AG04449 (cell line): Measurements from ENCODE around the gene CST3.
A peak's percentile ranks its signal among the peaks of the same experiment; 100 is the strongest.
"Not testable (repeated sequence)": the region's sequence is repeated elsewhere in the genome, so short reads cannot be mapped to it uniquely, and the experiment has no call there.

Experiments used
- CTCF ChIA-PET: fragments of 350-600 bp; formaldehyde crosslinking; extraction: SDS; loops from one replicate; lab custom pipeline; 2021; ENCODE audit warnings: antibody characterized with exemption; lab: Yijun Ruan, JAX
- POLR2A ChIA-PET: fragments of 400-600, 350-600 bp; formaldehyde crosslinking; extraction: SDS; loops from one replicate; lab custom pipeline; 2020; ENCODE audit warnings: antibody characterized with exemption, inconsistent platforms; lab: Yijun Ruan, JAX
- DNase-seq: peaks from one replicate; pipeline ENCODE4 v3.0.0-alpha.2; 2010; ENCODE audit warnings: low read depth, low spot score
- H3K4me3 ChIP-seq: 2 replicates; pipeline ENCODE4 v1.5.1; 2011; ENCODE audit warnings: low read depth, mild to moderate bottlenecking, control low read depth, low read length
- TF ChIP-seq, protein P1 (sequence below): IDR thresholded peaks from one replicate; pipeline ENCODE4 v1.5.1; 2011; ENCODE audit warnings: mild to moderate bottlenecking, moderate library complexity, low read length, control low read depth, inconsistent platforms; ENCODE audit not compliant: insufficient read depth; ENCODE audit errors: missing control alignments

CST3 gene

GRCh38 chr20:23637282-23638221 is at the start of gene CST3:
CST3 (minus strand) TSS chr20:23637955; CDS start chr20:23637862, 93 bp downstream.
- ChIA-PET POLR2A (interaction anchor here (0.5 to 1.7 kb wide), 6 partner anchors 8 to 288 kb away, joined by 3 to 11 read pairs (median 4); no protein-coding TSS in a partner anchor), CTCF (interaction anchor here (1.4 kb wide), 1 partner anchor 195 kb away, joined by 8 read pairs; no protein-coding TSS in a partner anchor)
- peak within 1 kb of the TSS; percentile 80 for H3K4me3 ChIP-seq
- peak; percentile 9 for DNase-seq
- TF ChIP-seq, protein P1, sequence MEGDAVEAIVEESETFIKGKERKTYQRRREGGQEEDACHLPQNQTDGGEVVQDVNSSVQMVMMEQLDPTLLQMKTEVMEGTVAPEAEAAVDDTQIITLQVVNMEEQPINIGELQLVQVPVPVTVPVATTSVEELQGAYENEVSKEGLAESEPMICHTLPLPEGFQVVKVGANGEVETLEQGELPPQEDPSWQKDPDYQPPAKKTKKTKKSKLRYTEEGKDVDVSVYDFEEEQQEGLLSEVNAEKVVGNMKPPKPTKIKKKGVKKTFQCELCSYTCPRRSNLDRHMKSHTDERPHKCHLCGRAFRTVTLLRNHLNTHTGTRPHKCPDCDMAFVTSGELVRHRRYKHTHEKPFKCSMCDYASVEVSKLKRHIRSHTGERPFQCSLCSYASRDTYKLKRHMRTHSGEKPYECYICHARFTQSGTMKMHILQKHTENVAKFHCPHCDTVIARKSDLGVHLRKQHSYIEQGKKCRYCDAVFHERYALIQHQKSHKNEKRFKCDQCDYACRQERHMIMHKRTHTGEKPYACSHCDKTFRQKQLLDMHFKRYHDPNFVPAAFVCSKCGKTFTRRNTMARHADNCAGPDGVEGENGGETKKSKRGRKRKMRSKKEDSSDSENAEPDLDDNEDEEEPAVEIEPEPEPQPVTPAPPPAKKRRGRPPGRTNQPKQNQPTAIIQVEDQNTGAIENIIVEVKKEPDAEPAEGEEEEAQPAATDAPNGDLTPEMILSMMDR: no peak

- POLR2A ChIA-PET: no interaction called here
- DNase-seq: no peak
- TF ChIP-seq, protein P1: no peak
- CTCF ChIA-PET: no interaction called here
- no peak overlapping the region for H3K4me3 ChIP-seq
Measured at GRCh38 chr20:23686046-23686750, 48.4 kb upstream of the CST3 start.

GRCh38 chr20:23685529-23685896 is 47.8 kb upstream of the CST3 start:
- H3K4me3 ChIP-seq, DNase-seq, CTCF ChIA-PET, POLR2A ChIA-PET: not testable (repeated sequence)

DNA sequence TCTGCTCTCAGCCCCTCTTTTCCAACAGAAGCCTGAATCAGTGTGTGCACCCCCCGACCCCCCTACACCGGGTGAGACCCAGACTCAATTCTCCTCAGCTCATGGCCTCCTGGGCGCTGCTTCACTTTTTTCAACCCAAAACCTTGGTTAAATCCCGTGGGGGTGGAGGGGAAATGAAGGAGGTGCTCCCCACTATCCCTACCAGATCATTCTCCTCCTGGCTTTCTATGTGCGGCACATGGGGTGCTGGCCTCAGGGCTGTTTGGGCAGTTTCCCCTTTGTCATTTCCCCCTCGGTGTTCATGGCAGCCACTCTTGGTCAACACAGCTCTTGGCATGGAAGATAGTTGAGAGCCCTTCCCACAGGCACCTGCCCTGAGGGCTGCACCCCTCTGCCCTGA is 46.5 kb upstream of the CST3 start:
- ChIA-PET CTCF (no interaction called here), POLR2A (no interaction called here)

GRCh38 chr20:23683807-23684206 is 46.1 kb upstream of the CST3 start:
- TF ChIP-seq, protein P1: no peak
- H3K4me3 ChIP-seq: no peak overlapping the region
- CTCF ChIA-PET: interaction anchor here (1.4 kb wide), 1 partner anchor 15 kb away, joined by 3 read pairs; no protein-coding TSS in a partner anchor
- POLR2A ChIA-PET: no interaction called here
- no peak for DNase-seq

More for the DNA sequence above, 46.5 kb upstream of the CST3 start:
- no peak overlapping the region for H3K4me3 ChIP-seq
- no peak for DNase-seq
- TF ChIP-seq, protein P1: no peak

GRCh38 chr20:23683281-23683680 is 45.5 kb upstream of the CST3 start:
- ChIA-PET CTCF (interaction anchor here (0.9 to 1.4 kb wide), 2 partner anchors 15 to 134 kb away, joined by 3 read pairs; no protein-coding TSS in a partner anchor), POLR2A (no interaction called here)

More at GRCh38 chr20:23683281-23683680, 45.5 kb upstream of the CST3 start:
- TF ChIP-seq, protein P1: no peak
- DNase-seq: no peak
- no peak overlapping the region for H3K4me3 ChIP-seq
